Endodermal cell (in vitro differentiated cells): ENCODE results near the gene NUP188. TPM values are rescaled to one million over a fixed set of nuclear protein-coding genes. Genes with fewer than 3 reads are reported as not detected.

Experiments used
- DNase-seq: peaks from one replicate; pipeline ENCODE4 v3.0.0-alpha.2; 2017
- H3K27ac ChIP-seq: 2 replicates; pipeline ENCODE4 v1.5.1; 2013; ENCODE audit warnings: mild to moderate bottlenecking, low read depth, low read length, moderate library complexity
- H3K27me3 ChIP-seq: 2 replicates; pipeline ENCODE4 v1.6.1; 2013; ENCODE audit warnings: mild to moderate bottlenecking, low read length, moderate library complexity; ENCODE audit not compliant: insufficient read depth, control insufficient read depth, poor library complexity, severe bottlenecking
- H3K36me3 ChIP-seq: 2 replicates; pipeline ENCODE4 v1.7.0; 2013; ENCODE audit warnings: mild to moderate bottlenecking, low read length, moderate library complexity; ENCODE audit not compliant: control insufficient read depth, insufficient read depth
- H3K4me1 ChIP-seq: one replicate; pipeline ENCODE4 v1.7.0; 2013; ENCODE audit warnings: low read length; ENCODE audit not compliant: control insufficient read depth, insufficient read depth
- H3K4me3 ChIP-seq: 2 replicates; pipeline ENCODE4 v1.5.1; 2013; ENCODE audit warnings: mild to moderate bottlenecking, low read length, moderate library complexity
- H3K9ac ChIP-seq: 2 replicates; pipeline ENCODE4 v1.6.1; 2013; ENCODE audit warnings: mild to moderate bottlenecking, low read length, moderate library complexity; ENCODE audit not compliant: poor library complexity, severe bottlenecking; ENCODE audit errors: extremely low read depth
- H3K9me3 ChIP-seq: 2 replicates; pipeline ENCODE4 v1.6.1; 2013; ENCODE audit warnings: mild to moderate bottlenecking, low read length, moderate library complexity; ENCODE audit not compliant: control insufficient read depth
- H3K27ac Mint-ChIP-seq: 2 replicates; pipeline ENCODE4 v1.8.0; 2020; ENCODE audit warnings: mixed read lengths
- H3K27me3 Mint-ChIP-seq: 2 replicates; pipeline ENCODE4 v1.8.0; 2021; ENCODE audit warnings: mild to moderate bottlenecking, mixed read lengths; ENCODE audit not compliant: insufficient read depth
- H3K36me3 Mint-ChIP-seq: 2 replicates; pipeline ENCODE4 v1.8.0; 2020; ENCODE audit warnings: low read depth, mixed read lengths
- H3K4me1 Mint-ChIP-seq: 2 replicates; pipeline ENCODE4 v1.8.0; 2020; ENCODE audit warnings: mixed read lengths
- H3K4me3 Mint-ChIP-seq: 2 replicates; pipeline ENCODE4 v1.8.0; 2020; ENCODE audit warnings: mild to moderate bottlenecking, moderate library complexity, mixed read lengths
- H3K9me3 Mint-ChIP-seq: 2 replicates; pipeline ENCODE4 v1.8.0; 2020; ENCODE audit warnings: mild to moderate bottlenecking, mixed read lengths
- WGBS, 2 experiments: methylation state at CpG; one replicate each; pipeline versions ENCODE4 v1.1.5 to v1.1.7; 2013; ENCODE audit warnings: missing lambda C conversion rate in 2 of 2, mixed read lengths in 1 of 2; ENCODE audit not compliant: insufficient coverage in 1 of 2, insufficient read length in 1 of 2; 5-methylcytosine and 5-hydroxymethylcytosine counted together
- total RNA-seq, 2 donors: library from RNA; stranded (reverse); fragmentation: NEBNext Ultra II Directional in 1 of 2; extraction: Animal tissue kit (Norgen Biotek cat#: 25700) in 1 of 2; gene quantifications; 2 replicates in 1 of 2; 3 replicates in 1 of 2; pipeline ENCODE4 v1.2.1, GENCODE V29; 2021
- TF ChIP-seq, protein P1 (sequence below): fragments of 200-600 bp; sonication (generic); conservative IDR thresholded peaks from 2 replicates; pipeline ENCODE4 v1.5.0; 2021; ENCODE audit warnings: antibody characterized with exemption, mild to moderate bottlenecking

Gene NUP188
- total RNA-seq, 2 donors from 2014 or later, result 89.8 to 94.8 TPM

DNA sequence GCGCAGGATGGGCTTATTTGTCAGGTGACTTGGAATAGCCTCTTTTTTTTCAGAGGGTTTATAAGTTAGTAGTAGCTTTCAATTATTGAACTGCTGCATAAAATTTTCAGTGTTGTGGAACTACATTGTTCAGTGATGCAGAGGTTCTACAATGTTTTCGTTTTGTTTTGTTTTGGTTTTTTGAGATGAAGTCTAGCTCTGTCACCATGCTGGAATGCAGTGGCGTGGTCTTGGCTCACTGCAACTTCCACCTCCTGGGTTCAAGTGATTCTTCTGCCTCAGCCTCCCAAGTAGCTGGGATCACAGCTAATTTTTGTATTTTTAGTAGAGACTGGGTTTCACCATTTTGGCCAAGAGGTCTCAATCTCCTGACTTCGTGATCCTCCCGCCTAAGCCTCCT, 22.0 kb downstream of the NUP188 start:
- H3K4me1 ChIP-seq, result no peaks in the 10 kb centered on the region
- no peak overlapping the region for H3K27ac ChIP-seq
- DNase-seq, result no peak
- no peak overlapping the region for H3K4me3 Mint-ChIP-seq
- H3K36me3 Mint-ChIP-seq, result peaks cover 55% of the 10 kb centered on the region
- no peaks in the 10 kb centered on the region for H3K27me3 Mint-ChIP-seq
- no peak overlapping the region for H3K4me3 ChIP-seq
- no peak overlapping the region for H3K27ac Mint-ChIP-seq
- WGBS, 2 experiments, result 94 to 97% methylated on average over 5 of the region's 5 CpGs
- TF ChIP-seq, protein P1, sequence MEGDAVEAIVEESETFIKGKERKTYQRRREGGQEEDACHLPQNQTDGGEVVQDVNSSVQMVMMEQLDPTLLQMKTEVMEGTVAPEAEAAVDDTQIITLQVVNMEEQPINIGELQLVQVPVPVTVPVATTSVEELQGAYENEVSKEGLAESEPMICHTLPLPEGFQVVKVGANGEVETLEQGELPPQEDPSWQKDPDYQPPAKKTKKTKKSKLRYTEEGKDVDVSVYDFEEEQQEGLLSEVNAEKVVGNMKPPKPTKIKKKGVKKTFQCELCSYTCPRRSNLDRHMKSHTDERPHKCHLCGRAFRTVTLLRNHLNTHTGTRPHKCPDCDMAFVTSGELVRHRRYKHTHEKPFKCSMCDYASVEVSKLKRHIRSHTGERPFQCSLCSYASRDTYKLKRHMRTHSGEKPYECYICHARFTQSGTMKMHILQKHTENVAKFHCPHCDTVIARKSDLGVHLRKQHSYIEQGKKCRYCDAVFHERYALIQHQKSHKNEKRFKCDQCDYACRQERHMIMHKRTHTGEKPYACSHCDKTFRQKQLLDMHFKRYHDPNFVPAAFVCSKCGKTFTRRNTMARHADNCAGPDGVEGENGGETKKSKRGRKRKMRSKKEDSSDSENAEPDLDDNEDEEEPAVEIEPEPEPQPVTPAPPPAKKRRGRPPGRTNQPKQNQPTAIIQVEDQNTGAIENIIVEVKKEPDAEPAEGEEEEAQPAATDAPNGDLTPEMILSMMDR, result no peak
- H3K9me3 Mint-ChIP-seq, result no peaks in the 10 kb centered on the region
- H3K9me3 ChIP-seq, result no peaks in the 10 kb centered on the region
- peaks cover 83% of the 10 kb centered on the region for H3K36me3 ChIP-seq
- H3K4me1 Mint-ChIP-seq, result no peaks in the 10 kb centered on the region
- no peaks in the 10 kb centered on the region for H3K27me3 ChIP-seq
- H3K9ac ChIP-seq, result no peak overlapping the region

DNA sequence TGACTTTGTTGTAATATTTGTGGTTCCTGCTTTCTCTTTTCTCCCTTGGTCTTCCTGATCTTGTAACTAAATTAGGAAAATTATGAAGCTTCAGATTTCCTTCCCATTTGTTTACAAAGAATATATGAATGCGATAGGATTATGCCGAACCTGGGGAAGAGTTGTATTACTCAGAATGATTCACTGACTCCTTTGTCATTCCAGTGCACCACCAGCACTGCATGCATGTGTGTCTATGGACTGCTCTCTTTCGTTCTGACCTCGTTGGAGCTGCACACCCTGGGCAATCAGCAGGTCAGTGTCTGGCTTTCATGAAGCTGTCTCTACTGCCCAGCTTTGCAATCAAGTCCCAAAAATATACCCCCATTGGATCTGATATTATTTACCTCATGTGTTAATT, 25.5 kb downstream of the NUP188 start:
- H3K9ac ChIP-seq, result no peak overlapping the region
- peaks cover 90% of the 10 kb centered on the region for H3K36me3 ChIP-seq
- no peaks in the 10 kb centered on the region for H3K4me1 ChIP-seq
- TF ChIP-seq, protein P1, result no peak
- no peaks in the 10 kb centered on the region for H3K9me3 ChIP-seq
- H3K27me3 ChIP-seq, result no peaks in the 10 kb centered on the region
- no peak overlapping the region for H3K4me3 Mint-ChIP-seq
- no peaks in the 10 kb centered on the region for H3K9me3 Mint-ChIP-seq
- H3K27me3 Mint-ChIP-seq, result no peaks in the 10 kb centered on the region
- WGBS, 2 experiments, result 96% methylated on average over 4 of the region's 4 CpGs
- H3K27ac ChIP-seq, result no peak overlapping the region
- no peak overlapping the region for H3K4me3 ChIP-seq
- no peak for DNase-seq
- no peaks in the 10 kb centered on the region for H3K4me1 Mint-ChIP-seq
- peaks cover 75% of the 10 kb centered on the region for H3K36me3 Mint-ChIP-seq
- no peak overlapping the region for H3K27ac Mint-ChIP-seq

DNA sequence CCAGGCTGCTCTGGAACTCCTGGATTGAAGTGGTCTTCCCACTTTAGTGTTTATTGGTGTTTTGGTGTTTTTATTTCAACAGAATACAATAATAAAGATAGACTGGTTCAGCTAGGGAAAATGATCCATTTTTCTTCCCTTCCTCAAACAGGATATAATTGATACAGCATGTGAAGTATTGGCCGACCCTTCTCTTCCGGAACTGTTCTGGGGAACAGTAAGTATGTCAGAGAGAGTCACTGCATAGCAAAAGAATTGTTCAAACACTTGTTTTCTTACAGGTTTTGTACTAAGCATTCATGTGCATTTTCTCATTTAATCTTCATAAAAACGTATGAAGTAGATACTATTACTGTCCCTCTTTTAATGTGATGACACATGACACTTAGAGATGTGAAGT, 31.6 kb downstream of the NUP188 start:
- Histone ChIP-seq H3K27me3 (no peaks in the 10 kb centered on the region), H3K9me3 (no peaks in the 10 kb centered on the region), H3K9ac (no peak overlapping the region), H3K4me1 (no peaks in the 10 kb centered on the region), H3K4me3 (no peak overlapping the region), H3K27ac (no peak overlapping the region), H3K36me3 (peaks cover 80% of the 10 kb centered on the region)
- no peak for DNase-seq
- H3K4me3 Mint-ChIP-seq, result no peak overlapping the region
- H3K36me3 Mint-ChIP-seq, result peaks cover 83% of the 10 kb centered on the region
- H3K9me3 Mint-ChIP-seq, result no peaks in the 10 kb centered on the region
- no peak overlapping the region for H3K27ac Mint-ChIP-seq
- no peaks in the 10 kb centered on the region for H3K27me3 Mint-ChIP-seq
- TF ChIP-seq, protein P1, result no peak
- WGBS, 2 experiments, result 92 to 97% methylated on average over 2 to 3 of the region's 3 CpGs
- no peaks in the 10 kb centered on the region for H3K4me1 Mint-ChIP-seq
